ENCODE results near the gene BAZ2B. TPM values are rescaled to one million over a fixed set of nuclear protein-coding genes. Genes with fewer than 3 reads are reported as not detected.

The BAZ2B gene
- total and polyA plus RNA-seq, 3 experiments from 2014 or later, result 13.3 to 27.0 (median 15.7) TPM

DNA sequence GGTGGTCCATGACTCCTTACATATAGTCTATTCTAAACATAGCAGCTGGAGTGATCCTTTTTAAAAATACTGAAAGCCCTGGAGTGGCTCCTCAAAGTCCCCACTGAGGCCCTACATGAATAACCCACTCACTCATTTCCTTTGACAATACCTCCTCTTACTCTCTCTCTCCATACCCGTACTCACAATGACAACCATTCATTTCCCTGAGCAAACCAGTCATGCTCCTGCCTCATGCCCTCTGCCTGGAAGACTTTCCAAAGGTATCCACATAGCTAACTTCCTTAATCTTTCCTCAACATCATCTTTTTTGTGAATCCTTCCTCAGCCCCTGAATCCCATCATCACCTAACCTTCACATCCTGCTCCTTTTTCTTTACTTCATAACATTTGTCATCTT, 102.6 kb downstream of the BAZ2B start:
- no peaks in the 10 kb centered on the region for H3K36me3 ChIP-seq (ENCODE audit: insufficient read depth, low read length)
- no peak overlapping the region for H3K27ac ChIP-seq (ENCODE audit: low read depth, low read length)
- Mint-ChIP-seq H3K27ac (peak overlapping the region in 1 of 8 donors; percentile 0), H3K9me3 (no peaks in the 10 kb centered on the region), H3K4me3 (peak overlapping the region in 6 of 7 donors; percentile 2 to 66 (median 52)), H3K4me1 (peaks cover 35 to 49% (median 48%) of the 10 kb centered on the region in 3 donors), H3K36me3 (peaks cover 5 to 11% (median 5%) of the 10 kb centered on the region in 3 donors), H3K27me3 (no peaks in the 10 kb centered on the region)
- no peak overlapping the region for H3K4me3 ChIP-seq (ENCODE audit: low read length)
- POLR2A ChIA-PET, result interaction anchor here (0.9 kb wide), 1 partner anchor 9 kb away, joined by 3 read pairs; no protein-coding TSS in a partner anchor
- CTCF ChIA-PET, result no interaction called here
- DNase-seq, result no peak
- no peaks in the 10 kb centered on the region for H3K27me3 ChIP-seq (ENCODE audit: insufficient read depth, low read length, poor library complexity, severe bottlenecking)
- H3K4me1 ChIP-seq (ENCODE audit: insufficient read depth, low read length), result peaks cover 20% of the 10 kb centered on the region
- no peaks in the 10 kb centered on the region for H3K9me3 ChIP-seq (ENCODE audit: low read length)

DNA sequence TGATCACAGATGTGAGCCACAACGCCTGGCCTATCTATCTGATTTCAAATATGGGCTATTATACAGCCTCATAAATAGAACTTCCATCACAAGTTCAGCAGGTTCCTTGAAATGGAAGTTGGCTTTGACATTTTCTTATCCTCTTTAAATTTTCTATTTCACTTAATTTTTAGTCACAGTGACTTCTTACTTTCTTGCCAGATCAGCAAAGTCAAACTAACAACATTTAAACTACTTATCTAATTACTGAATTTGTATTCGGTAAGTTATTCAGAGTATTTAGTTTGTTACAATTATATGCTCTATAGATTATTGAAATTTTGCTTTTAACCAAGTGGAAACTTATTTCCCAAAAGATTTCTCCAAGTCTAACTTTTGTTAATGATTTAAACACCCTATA, 108.2 kb downstream of the BAZ2B start:
- peaks cover 2 to 5% (median 4%) of the 10 kb centered on the region in 3 donors for H3K36me3 Mint-ChIP-seq
- peak overlapping the region in 1 of 7 donors; percentile 29 for H3K4me3 Mint-ChIP-seq
- no peak overlapping the region for H3K27ac Mint-ChIP-seq
- ChIA-PET CTCF (no interaction called here), POLR2A (no interaction called here)
- peaks cover 43 to 58% (median 56%) of the 10 kb centered on the region in 3 donors for H3K4me1 Mint-ChIP-seq
- Histone ChIP-seq H3K27ac (ENCODE audit: low read depth, low read length) (no peak overlapping the region), H3K4me1 (ENCODE audit: insufficient read depth, low read length) (peaks cover 6% of the 10 kb centered on the region), H3K9me3 (ENCODE audit: low read length) (no peaks in the 10 kb centered on the region), H3K27me3 (ENCODE audit: insufficient read depth, low read length, poor library complexity, severe bottlenecking) (no peaks in the 10 kb centered on the region), H3K36me3 (ENCODE audit: insufficient read depth, low read length) (no peaks in the 10 kb centered on the region), H3K4me3 (ENCODE audit: low read length) (no peak overlapping the region)
- no peak for DNase-seq
- H3K27me3 Mint-ChIP-seq, result no peaks in the 10 kb centered on the region
- no peaks in the 10 kb centered on the region for H3K9me3 Mint-ChIP-seq

DNA sequence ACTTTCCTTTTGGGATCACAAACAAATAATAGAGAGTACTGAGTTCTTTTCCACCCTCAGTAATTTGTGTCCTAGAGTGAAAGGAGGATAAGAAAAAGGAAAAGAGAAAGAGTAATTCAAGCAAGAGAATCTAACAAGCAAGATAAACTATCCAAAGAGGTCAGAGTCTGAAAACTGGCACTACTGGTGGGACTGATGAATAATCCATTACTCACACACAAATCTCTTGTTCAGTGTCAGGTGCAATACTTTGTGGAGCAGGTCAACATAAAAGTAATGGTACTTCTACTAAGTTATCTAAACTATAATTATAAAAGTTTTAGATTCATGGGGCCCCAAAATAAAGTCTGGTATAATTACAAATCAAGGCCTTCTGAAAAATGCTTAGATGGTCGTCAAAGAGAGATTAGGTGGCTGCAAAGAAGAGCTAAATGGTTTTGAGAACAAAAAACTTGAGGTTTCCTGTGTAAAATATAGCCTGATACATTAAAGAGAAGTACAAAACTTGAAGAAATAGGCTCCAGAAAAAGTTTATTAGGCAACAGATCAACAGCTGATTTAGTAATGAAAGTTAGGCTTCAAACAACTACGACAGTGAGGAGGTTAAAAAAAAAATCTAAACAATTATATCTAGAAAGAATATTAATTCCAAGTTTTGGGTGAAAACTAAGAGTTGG, 109.4 kb downstream of the BAZ2B start:
- no peaks in the 10 kb centered on the region for H3K27me3 ChIP-seq (ENCODE audit: insufficient read depth, low read length, poor library complexity, severe bottlenecking)
- H3K36me3 ChIP-seq (ENCODE audit: insufficient read depth, low read length), result no peaks in the 10 kb centered on the region
- ChIA-PET CTCF (no interaction called here), POLR2A (no interaction called here)
- H3K9me3 ChIP-seq (ENCODE audit: low read length), result peaks cover under 1% of the 10 kb centered on the region
- Mint-ChIP-seq H3K4me3 (peak overlapping the region in 3 of 7 donors; percentile 12 to 60 (median 23)), H3K9me3 (peaks cover 0 to 3% (median 0%) of the 10 kb centered on the region in 5 donors), H3K4me1 (peaks cover 36 to 48% (median 43%) of the 10 kb centered on the region in 3 donors), H3K27me3 (no peaks in the 10 kb centered on the region), H3K27ac (peak overlapping the region in 7 of 8 donors; percentile 1 to 90 (median 6)), H3K36me3 (peaks cover 5 to 11% (median 8%) of the 10 kb centered on the region in 3 donors)
- H3K27ac ChIP-seq (ENCODE audit: low read depth, low read length), result no peak overlapping the region
- no peak overlapping the region for H3K4me3 ChIP-seq (ENCODE audit: low read length)
- peaks cover 6% of the 10 kb centered on the region for H3K4me1 ChIP-seq (ENCODE audit: insufficient read depth, low read length)
- DNase-seq, result no peak

DNA sequence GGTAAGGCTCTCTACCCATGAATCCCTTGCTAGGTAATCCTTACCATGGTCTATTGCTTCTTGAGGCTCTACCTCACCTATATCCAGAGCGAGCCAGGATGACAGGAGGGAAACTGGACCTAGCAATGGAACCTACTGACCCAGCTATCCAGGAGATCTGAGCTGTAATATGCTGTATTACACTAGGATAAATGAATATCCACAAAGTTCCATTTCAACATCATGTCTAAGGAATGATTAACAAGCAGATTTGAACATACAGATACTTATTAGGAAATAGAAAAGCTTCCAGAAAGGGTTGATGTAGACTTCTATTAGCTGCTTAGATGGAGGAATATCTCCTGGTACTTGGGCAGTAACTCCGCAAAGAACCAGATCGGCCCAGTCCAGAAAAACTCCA, 110.1 kb downstream of the BAZ2B start:
- Histone ChIP-seq H3K4me1 (ENCODE audit: insufficient read depth, low read length) (peaks cover 6% of the 10 kb centered on the region), H3K4me3 (ENCODE audit: low read length) (no peak overlapping the region), H3K27me3 (ENCODE audit: insufficient read depth, low read length, poor library complexity, severe bottlenecking) (no peaks in the 10 kb centered on the region), H3K27ac (ENCODE audit: low read depth, low read length) (no peak overlapping the region), H3K36me3 (ENCODE audit: insufficient read depth, low read length) (no peaks in the 10 kb centered on the region), H3K9me3 (ENCODE audit: low read length) (peaks cover 5% of the 10 kb centered on the region)
- ChIA-PET POLR2A (no interaction called here), CTCF (no interaction called here)
- no peak for DNase-seq
- Mint-ChIP-seq H3K9me3 (peaks cover 0 to 6% (median 0%) of the 10 kb centered on the region in 5 donors), H3K27ac (peak overlapping the region in 2 of 8 donors; percentile 27 to 31), H3K36me3 (peaks cover 9 to 14% (median 10%) of the 10 kb centered on the region in 3 donors), H3K27me3 (no peaks in the 10 kb centered on the region), H3K4me3 (no peak overlapping the region), H3K4me1 (peaks cover 36 to 48% (median 43%) of the 10 kb centered on the region in 3 donors)

DNA sequence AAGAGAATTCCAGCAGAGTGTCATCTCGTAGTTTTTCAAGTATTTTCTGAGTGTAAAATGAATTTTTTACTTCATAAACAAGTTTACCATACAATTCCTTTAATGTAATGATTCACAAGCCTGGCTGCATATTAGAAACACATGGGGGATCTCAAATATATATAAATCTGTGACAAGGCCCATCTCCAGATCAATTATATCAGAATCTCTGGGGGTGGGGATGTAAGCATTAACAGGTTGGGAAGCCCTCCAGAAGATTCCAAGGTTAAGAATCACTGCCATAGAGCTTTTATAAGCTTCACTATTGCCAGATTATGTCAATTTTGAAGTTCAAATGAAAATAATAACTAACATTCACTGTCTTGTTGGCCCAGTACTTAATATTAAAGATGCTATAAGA, 111.2 kb downstream of the BAZ2B start:
- no peak for DNase-seq
- POLR2A ChIA-PET, result interaction anchor here (0.7 kb wide), 1 partner anchor 8 kb away, joined by 3 read pairs; no protein-coding TSS in a partner anchor
- CTCF ChIA-PET, result no interaction called here

DNA sequence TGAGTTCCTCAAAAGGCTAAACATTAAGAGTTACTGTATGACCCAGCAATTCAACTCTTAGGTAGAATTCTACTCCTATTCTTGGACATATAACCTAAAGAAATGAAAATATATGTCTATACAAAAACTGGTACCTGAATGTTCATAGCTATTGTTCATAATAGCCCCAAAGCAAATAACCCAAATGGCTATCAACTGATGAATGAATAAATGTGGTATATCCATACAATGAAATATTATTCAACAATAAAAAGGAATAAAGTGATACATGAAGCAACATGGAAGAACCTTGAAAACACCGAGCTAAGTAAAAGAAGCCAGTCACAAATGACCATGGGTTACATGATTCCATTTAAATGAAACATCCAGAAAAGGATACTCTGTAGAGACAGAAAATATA, 114.6 kb downstream of the BAZ2B start:
- no peak overlapping the region for H3K27ac Mint-ChIP-seq
- no peak for DNase-seq
- H3K27me3 Mint-ChIP-seq, result no peaks in the 10 kb centered on the region
- peaks cover 9 to 33% (median 20%) of the 10 kb centered on the region in 3 donors for H3K36me3 Mint-ChIP-seq
- Histone ChIP-seq H3K4me3 (ENCODE audit: low read length) (no peak overlapping the region), H3K9me3 (ENCODE audit: low read length) (peaks cover 5% of the 10 kb centered on the region), H3K4me1 (ENCODE audit: insufficient read depth, low read length) (peaks cover 8% of the 10 kb centered on the region), H3K27ac (ENCODE audit: low read depth, low read length) (no peak overlapping the region), H3K27me3 (ENCODE audit: insufficient read depth, low read length, poor library complexity, severe bottlenecking) (no peaks in the 10 kb centered on the region), H3K36me3 (ENCODE audit: insufficient read depth, low read length) (no peaks in the 10 kb centered on the region)
- POLR2A ChIA-PET, result no interaction called here
- H3K4me1 Mint-ChIP-seq, result peaks cover 25 to 41% (median 37%) of the 10 kb centered on the region in 3 donors
- CTCF ChIA-PET, result interaction anchor here (1.2 kb wide), 1 partner anchor 14 kb away, joined by 3 read pairs; no protein-coding TSS in a partner anchor
- no peak overlapping the region for H3K4me3 Mint-ChIP-seq
- peaks cover 0 to 12% (median 5%) of the 10 kb centered on the region in 5 donors for H3K9me3 Mint-ChIP-seq

More for the DNA sequence above, 111.2 kb downstream of the BAZ2B start:
- Histone ChIP-seq H3K4me1 (ENCODE audit: insufficient read depth, low read length) (peaks cover 6% of the 10 kb centered on the region), H3K9me3 (ENCODE audit: low read length) (peaks cover 5% of the 10 kb centered on the region), H3K36me3 (ENCODE audit: insufficient read depth, low read length) (no peaks in the 10 kb centered on the region), H3K27ac (ENCODE audit: low read depth, low read length) (no peak overlapping the region), H3K4me3 (ENCODE audit: low read length) (no peak overlapping the region), H3K27me3 (ENCODE audit: insufficient read depth, low read length, poor library complexity, severe bottlenecking) (no peaks in the 10 kb centered on the region)
- peaks cover 10 to 17% (median 12%) of the 10 kb centered on the region in 3 donors for H3K36me3 Mint-ChIP-seq
- H3K9me3 Mint-ChIP-seq, result peaks cover 0 to 6% (median 3%) of the 10 kb centered on the region in 5 donors
- H3K27me3 Mint-ChIP-seq, result no peaks in the 10 kb centered on the region
- peaks cover 36 to 48% (median 44%) of the 10 kb centered on the region in 3 donors for H3K4me1 Mint-ChIP-seq
- H3K4me3 Mint-ChIP-seq, result no peak overlapping the region
- no peak overlapping the region for H3K27ac Mint-ChIP-seq

DNA sequence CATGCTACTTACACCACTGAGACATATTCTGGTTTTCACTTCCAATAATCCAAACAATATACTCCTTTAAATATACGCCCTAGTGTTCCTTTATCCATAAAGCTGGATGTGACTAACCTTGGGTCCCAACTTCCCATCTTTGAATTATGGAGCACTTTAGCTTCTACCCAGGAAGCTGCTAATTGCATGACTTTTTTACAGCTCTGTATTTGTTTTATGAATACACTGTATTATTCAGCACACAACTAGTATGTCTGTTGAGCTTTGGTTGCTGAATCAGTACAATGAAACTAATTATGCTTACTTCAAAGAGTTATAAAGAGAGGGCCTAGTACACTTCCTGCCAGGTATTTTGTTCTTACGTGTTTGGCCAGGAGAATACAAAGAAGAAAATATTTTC, 118.5 kb downstream of the BAZ2B start:
- no peaks in the 10 kb centered on the region for H3K36me3 ChIP-seq (ENCODE audit: insufficient read depth, low read length)
- DNase-seq, result no peak
- Mint-ChIP-seq H3K27ac (peak overlapping the region in 2 of 8 donors; percentile 19 to 24), H3K9me3 (peaks cover 0 to 12% (median 5%) of the 10 kb centered on the region in 5 donors), H3K4me1 (peaks cover 12 to 31% (median 17%) of the 10 kb centered on the region in 3 donors), H3K27me3 (no peaks in the 10 kb centered on the region), H3K4me3 (no peak overlapping the region), H3K36me3 (peaks cover 7 to 32% (median 22%) of the 10 kb centered on the region in 3 donors)
- CTCF ChIA-PET, result no interaction called here
- H3K4me3 ChIP-seq (ENCODE audit: low read length), result no peak overlapping the region
- POLR2A ChIA-PET, result no interaction called here
- H3K4me1 ChIP-seq (ENCODE audit: insufficient read depth, low read length), result peaks cover 5% of the 10 kb centered on the region
- no peaks in the 10 kb centered on the region for H3K27me3 ChIP-seq (ENCODE audit: insufficient read depth, low read length, poor library complexity, severe bottlenecking)
- H3K27ac ChIP-seq (ENCODE audit: low read depth, low read length), result no peak overlapping the region
- H3K9me3 ChIP-seq (ENCODE audit: low read length), result peaks cover 5% of the 10 kb centered on the region

DNA sequence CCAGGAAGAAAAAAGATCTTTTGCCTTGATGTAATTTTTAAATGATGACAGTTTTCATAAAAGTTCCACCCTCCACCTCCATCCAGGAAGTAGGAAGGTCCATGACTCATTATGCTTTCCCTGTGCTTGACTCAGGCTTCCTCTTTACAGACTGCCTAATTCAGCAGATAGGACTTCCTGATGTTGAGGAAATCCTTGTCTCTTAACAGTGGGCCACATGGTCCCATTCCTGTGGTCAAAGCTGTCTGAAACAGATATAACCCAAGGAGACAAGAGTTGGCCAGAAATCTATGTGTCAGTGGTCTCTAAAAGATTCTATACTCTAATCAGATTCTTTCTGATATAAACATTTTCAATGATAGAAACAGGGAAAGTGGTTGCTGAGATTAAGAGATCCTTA, 119.1 kb downstream of the BAZ2B start:
- Histone ChIP-seq H3K4me1 (ENCODE audit: insufficient read depth, low read length) (peaks cover 5% of the 10 kb centered on the region), H3K36me3 (ENCODE audit: insufficient read depth, low read length) (no peaks in the 10 kb centered on the region), H3K4me3 (ENCODE audit: low read length) (no peak overlapping the region), H3K27me3 (ENCODE audit: insufficient read depth, low read length, poor library complexity, severe bottlenecking) (no peaks in the 10 kb centered on the region), H3K9me3 (ENCODE audit: low read length) (peaks cover 5% of the 10 kb centered on the region), H3K27ac (ENCODE audit: low read depth, low read length) (no peak overlapping the region)
- Mint-ChIP-seq H3K9me3 (peaks cover 0 to 12% (median 5%) of the 10 kb centered on the region in 5 donors), H3K27ac (peak overlapping the region in 3 of 8 donors; percentile 19 to 24 (median 19)), H3K36me3 (peaks cover 7 to 31% (median 20%) of the 10 kb centered on the region in 3 donors), H3K27me3 (no peaks in the 10 kb centered on the region), H3K4me3 (no peak overlapping the region), H3K4me1 (peaks cover 12 to 31% (median 17%) of the 10 kb centered on the region in 3 donors)
- ChIA-PET CTCF (no interaction called here), POLR2A (no interaction called here)
- DNase-seq, result no peak

All from CD8-positive, alpha-beta memory T cell (primary cell).